ENCODE measurements around the gene MOSMO. TPM values are rescaled to one million over a fixed set of nuclear protein-coding genes. Genes with fewer than 3 reads are reported as not detected.

Gene MOSMO
- total RNA-seq (2013), result 13.4 TPM
- polyA plus RNA-seq (1 to 10 TPM in 2 of 3 donors, under 1 TPM in 1; 0.95 to 9.1 (median 2.5) TPM), polyA minus RNA-seq (3.3 and 4.1 TPM in 2 replicates), total RNA-seq (7.7 to 12.7 (median 9.6) reads per million in 11 experiments)

DNA sequence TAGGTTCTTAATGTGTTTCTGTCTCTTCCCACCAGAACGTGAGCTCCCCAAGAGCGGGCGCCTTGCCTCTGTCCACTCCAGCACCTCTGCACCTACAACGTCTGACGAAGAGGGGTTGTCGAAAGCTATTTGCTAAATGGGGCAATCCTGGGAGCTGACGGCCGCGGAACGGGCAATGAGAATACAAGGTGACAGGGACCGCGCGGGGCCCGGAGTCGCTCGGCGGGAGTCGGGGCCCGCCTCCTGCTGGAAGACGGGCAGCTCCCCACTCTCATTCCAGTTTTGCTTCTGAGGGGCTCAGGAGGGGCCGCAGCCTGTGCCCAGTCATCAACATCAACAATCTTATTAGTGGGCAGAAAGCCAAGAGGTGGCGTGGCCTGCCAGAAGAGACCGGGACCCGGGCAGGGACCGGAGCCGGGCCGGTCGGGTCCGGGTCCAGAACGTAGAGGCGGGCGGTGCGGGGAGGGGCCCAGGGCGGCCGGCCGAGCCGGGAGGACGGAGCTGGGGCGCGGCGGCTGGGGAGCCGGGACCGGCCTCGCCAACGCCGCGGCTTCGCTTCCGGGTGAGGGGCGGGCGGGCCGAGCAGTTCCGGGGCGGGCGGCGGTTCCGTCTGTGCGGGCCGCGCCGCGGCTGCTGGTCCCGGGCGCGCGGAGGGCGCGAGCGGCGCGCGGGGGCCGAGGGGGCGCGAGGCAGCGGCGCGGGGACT lies at the start of gene MOSMO:
MOSMO (plus strand) TSS at position 603 of the 706 bp plus-strand sequence. CDS start 191 bp downstream, outside the sequence.
- H3K4me3 Mint-ChIP-seq, result peak within 1 kb of the TSS; percentile 91 to 95
- Histone ChIP-seq H3K9ac (ENCODE audit: insufficient read depth, low read length, poor library complexity, severe bottlenecking) (peak within 1 kb of the TSS; percentile 84), H4K20me1 (ENCODE audit: insufficient read depth, low read length) (peaks cover 24% of the 10 kb centered on the region), H3K79me2 (ENCODE audit: insufficient read depth, low read length) (peaks cover 46% of the 10 kb centered on the region), H3K36me3 (replicated peaks in 1 of 2; ENCODE audit: control insufficient read depth in 1 of 2, insufficient read depth in 2 of 2, low read length in 2 of 2) (no peaks in the 10 kb centered on the region), H3K4me3 (replicated peaks in 1 of 3; ENCODE audit: low read depth in 2 of 3, low read length in 3 of 3) (peak within 1 kb of the TSS; percentile 91 to 98 (median 91)), H2AFZ (ENCODE audit: insufficient read depth, low read depth, low read length, poor library complexity, severe bottlenecking) (peak within 1 kb of the TSS; percentile 100), H3K4me2 (replicated peaks; ENCODE audit: extremely low read depth, low read length, poor library complexity, severe bottlenecking) (peak within 1 kb of the TSS; percentile 97), H3K27me3 (ENCODE audit: control insufficient read depth in 2 of 2, insufficient read depth in 2 of 2, low read length in 2 of 2) (peaks cover 0 to 3% of the 10 kb centered on the region in 2 donors), H3K4me1 (ENCODE audit: control insufficient read depth in 1 of 2, insufficient read depth in 2 of 2, low read length in 2 of 2) (peaks cover 22 to 23% of the 10 kb centered on the region in 2 donors), H3K9me3 (replicated peaks in 1 of 2; ENCODE audit: control insufficient read depth in 1 of 2, insufficient read depth in 1 of 2, low read length in 2 of 2) (no peaks in the 10 kb centered on the region), H3K27ac (ENCODE audit: low read depth in 1 of 2, low read length in 2 of 2) (peak within 1 kb of the TSS; percentile 36 to 85)
- TF ChIP-seq, protein P1, sequence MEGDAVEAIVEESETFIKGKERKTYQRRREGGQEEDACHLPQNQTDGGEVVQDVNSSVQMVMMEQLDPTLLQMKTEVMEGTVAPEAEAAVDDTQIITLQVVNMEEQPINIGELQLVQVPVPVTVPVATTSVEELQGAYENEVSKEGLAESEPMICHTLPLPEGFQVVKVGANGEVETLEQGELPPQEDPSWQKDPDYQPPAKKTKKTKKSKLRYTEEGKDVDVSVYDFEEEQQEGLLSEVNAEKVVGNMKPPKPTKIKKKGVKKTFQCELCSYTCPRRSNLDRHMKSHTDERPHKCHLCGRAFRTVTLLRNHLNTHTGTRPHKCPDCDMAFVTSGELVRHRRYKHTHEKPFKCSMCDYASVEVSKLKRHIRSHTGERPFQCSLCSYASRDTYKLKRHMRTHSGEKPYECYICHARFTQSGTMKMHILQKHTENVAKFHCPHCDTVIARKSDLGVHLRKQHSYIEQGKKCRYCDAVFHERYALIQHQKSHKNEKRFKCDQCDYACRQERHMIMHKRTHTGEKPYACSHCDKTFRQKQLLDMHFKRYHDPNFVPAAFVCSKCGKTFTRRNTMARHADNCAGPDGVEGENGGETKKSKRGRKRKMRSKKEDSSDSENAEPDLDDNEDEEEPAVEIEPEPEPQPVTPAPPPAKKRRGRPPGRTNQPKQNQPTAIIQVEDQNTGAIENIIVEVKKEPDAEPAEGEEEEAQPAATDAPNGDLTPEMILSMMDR (IDR thresholded peaks at IDR 0.05), result peak; percentile 8
- intact Hi-C loops (cut with micrococcal nuclease), result no loop called here
- WGBS (ENCODE audit: insufficient coverage), result 0% methylated on average over 67 of the region's 78 CpGs
- peak; percentile 40 to 65 (median 63) for DNase-seq
- H3K27me3 Mint-ChIP-seq (ENCODE audit: low read depth in 3 of 3), result peaks cover 5 to 19% (median 7%) of the 10 kb centered on the region in 3 donors
- H3K9me3 Mint-ChIP-seq, result no peaks in the 10 kb centered on the region
- H3K36me3 Mint-ChIP-seq, result peaks cover 0 to 2% of the 10 kb centered on the region in 2 donors
- H3K27ac Mint-ChIP-seq, result peak within 1 kb of the TSS; percentile 60 to 85 (median 72)
- H3K4me1 Mint-ChIP-seq, result peaks cover 30% of the 10 kb centered on the region

DNA sequence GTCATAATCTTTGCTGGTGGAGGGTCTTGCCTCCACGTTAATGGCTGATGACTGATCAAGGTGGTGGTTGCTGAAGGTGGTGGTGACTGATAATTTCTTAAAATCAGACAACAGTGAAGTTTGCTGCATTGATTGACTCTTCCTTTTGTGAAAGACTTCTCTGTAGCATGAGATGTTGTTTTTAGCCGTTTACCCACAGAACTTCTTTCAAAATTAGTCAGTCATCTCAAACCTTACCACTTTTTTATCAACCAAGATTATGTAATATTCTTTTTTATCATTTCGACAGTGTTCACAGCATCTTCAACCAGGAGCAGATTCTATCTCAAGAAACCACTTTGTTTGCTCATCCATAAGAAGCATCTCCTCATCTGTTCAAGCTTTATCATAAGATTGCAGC lies 48.9 kb upstream of the MOSMO start:
- Mint-ChIP-seq H3K4me1 (peaks cover 6% of the 10 kb centered on the region), H3K36me3 (peaks cover 71 to 75% of the 10 kb centered on the region in 2 donors), H3K9me3 (no peaks in the 10 kb centered on the region), H3K27me3 (ENCODE audit: low read depth in 3 of 3) (no peaks in the 10 kb centered on the region), H3K4me3 (no peak overlapping the region), H3K27ac (no peak overlapping the region)
- peaks cover 27% of the 10 kb centered on the region for H4K20me1 ChIP-seq (ENCODE audit: insufficient read depth, low read length)
- peaks cover 43% of the 10 kb centered on the region for H3K79me2 ChIP-seq (ENCODE audit: insufficient read depth, low read length)
- H3K9ac ChIP-seq (ENCODE audit: insufficient read depth, low read length, poor library complexity, severe bottlenecking), result no peak overlapping the region
- peaks cover 71 to 83% of the 10 kb centered on the region in 2 donors for H3K36me3 ChIP-seq (replicated peaks in 1 of 2; ENCODE audit: control insufficient read depth in 1 of 2, insufficient read depth in 2 of 2, low read length in 2 of 2)
- WGBS (ENCODE audit: insufficient coverage), result 80% methylated on average over 2 of the region's 3 CpGs
- DNase-seq, result no peak
- no peaks in the 10 kb centered on the region for H3K27me3 ChIP-seq (ENCODE audit: control insufficient read depth in 2 of 2, insufficient read depth in 2 of 2, low read length in 2 of 2)
- no peak overlapping the region for H3K4me2 ChIP-seq (replicated peaks; ENCODE audit: extremely low read depth, low read length, poor library complexity, severe bottlenecking)
- H3K27ac ChIP-seq (ENCODE audit: low read depth in 1 of 2, low read length in 2 of 2), result no peak overlapping the region
- H3K4me3 ChIP-seq (replicated peaks in 1 of 3; ENCODE audit: low read depth in 2 of 3, low read length in 3 of 3), result no peak overlapping the region
- peaks cover 6 to 10% of the 10 kb centered on the region in 2 donors for H3K4me1 ChIP-seq (ENCODE audit: control insufficient read depth in 1 of 2, insufficient read depth in 2 of 2, low read length in 2 of 2)
- TF ChIP-seq, protein P1 (IDR thresholded peaks at IDR 0.05), result no peak
- intact Hi-C loops (cut with micrococcal nuclease), result no loop called here
- no peak overlapping the region for H2AFZ ChIP-seq (ENCODE audit: insufficient read depth, low read depth, low read length, poor library complexity, severe bottlenecking)
- no peaks in the 10 kb centered on the region for H3K9me3 ChIP-seq (replicated peaks in 1 of 2; ENCODE audit: control insufficient read depth in 1 of 2, insufficient read depth in 1 of 2, low read length in 2 of 2)

All from CD14-positive monocyte (primary cell).